H7 (cell line): ENCODE results near the gene PCCB. TPM values are rescaled to one million over a fixed set of nuclear protein-coding genes. Genes with fewer than 3 reads are reported as not detected.
"Not testable (repeated sequence)": the region's sequence is repeated elsewhere in the genome, so short reads cannot be mapped to it uniquely, and the experiment has no call there.

Experiments
- DNase-seq: peaks from one replicate; pipeline ENCODE4 v3.0.0; 2012
- H3K27me3 ChIP-seq: 2 replicates; pipeline ENCODE4 v1.6.0; 2011; ENCODE audit warnings: mild to moderate bottlenecking, low read length; ENCODE audit not compliant: control insufficient read depth, insufficient read depth
- H3K36me3 ChIP-seq: replicated peaks from 2 replicates; pipeline ENCODE4 v1.5.1; 2011; ENCODE audit warnings: low read length; ENCODE audit not compliant: control insufficient read depth, insufficient read depth
- H3K4me3 ChIP-seq: 2 replicates; pipeline ENCODE4 v1.5.1; 2011; ENCODE audit warnings: low read depth, mild to moderate bottlenecking, control low read depth, low read length, moderate library complexity; ENCODE audit not compliant: insufficient read depth
- total RNA-seq: library from RNA; depleted of rRNA; stranded (reverse); fragments of >200 nt; shearing (Covaris generic); gene quantifications from 2 replicates; pipeline ENCODE4 v1.2.3, GENCODE V29; 2014

The PCCB gene
- total RNA-seq, 1 experiment from 2014 or later: 98.0 TPM

DNA sequence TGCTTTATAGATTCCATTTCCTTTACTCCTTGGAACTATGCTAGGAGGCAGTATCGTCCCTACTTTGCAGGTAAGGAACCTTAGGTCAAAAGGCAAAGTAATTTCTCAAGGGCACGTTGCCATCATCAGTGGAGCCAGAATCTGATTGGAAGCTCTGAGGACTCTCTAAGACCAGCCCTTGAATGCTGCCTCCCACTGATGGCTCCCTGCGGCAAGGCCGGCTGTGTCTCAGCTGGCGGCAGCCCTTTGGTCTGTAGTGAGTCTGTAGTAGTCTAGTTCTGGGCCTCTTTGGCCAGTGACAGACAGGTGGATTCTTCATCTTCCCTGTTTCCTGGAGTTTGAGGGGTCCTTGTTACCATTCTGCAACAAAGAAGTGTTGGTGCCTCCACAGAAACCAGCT is 76.2 kb downstream of the PCCB start:
- no peak for DNase-seq
- Histone ChIP-seq H3K27me3 (no peaks in the 10 kb centered on the region), H3K36me3 (peaks cover 4% of the 10 kb centered on the region), H3K4me3 (no peak overlapping the region)

DNA sequence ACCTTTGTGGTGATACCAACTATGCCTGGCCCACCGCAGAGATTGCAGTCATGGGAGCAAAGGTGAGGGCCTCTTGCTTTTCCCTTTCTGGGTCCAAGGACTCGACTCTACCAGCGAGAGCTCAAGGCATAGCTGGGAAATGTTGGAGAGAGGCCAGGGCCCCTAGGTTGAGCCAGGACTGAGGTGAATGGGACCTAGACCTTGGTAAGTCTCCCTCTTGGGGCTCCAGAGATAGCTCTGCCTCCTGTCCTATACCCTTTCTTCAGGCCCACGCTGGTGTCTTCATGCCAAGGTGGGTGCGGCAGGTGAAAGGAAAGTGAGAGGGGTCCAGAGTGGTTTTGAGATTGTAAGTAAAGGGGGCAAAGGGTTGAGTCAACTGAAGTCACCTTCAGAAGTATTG is 77.5 kb downstream of the PCCB start:
- no peaks in the 10 kb centered on the region for H3K27me3 ChIP-seq
- no peak overlapping the region for H3K4me3 ChIP-seq
- DNase-seq: no peak
- H3K36me3 ChIP-seq: peaks cover 4% of the 10 kb centered on the region

DNA sequence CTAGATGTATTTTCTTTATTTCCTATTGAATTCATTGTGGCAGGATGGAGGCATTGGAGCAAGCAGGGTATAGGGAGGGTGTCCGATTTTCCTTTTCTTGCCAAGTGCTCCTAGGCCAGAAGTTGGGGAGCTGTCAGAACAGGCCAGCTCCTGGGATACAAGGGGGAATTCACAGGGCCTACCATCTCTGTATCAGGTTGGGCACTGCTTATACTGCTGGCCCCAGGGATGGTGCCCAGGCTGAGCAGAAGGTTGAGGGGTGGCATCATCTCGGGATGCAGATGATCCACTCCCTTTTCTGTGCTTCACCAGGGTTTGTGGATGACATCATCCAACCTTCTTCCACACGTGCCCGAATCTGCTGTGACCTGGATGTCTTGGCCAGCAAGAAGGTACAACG is 79.5 kb downstream of the PCCB start:
- Histone ChIP-seq H3K27me3 (no peaks in the 10 kb centered on the region), H3K36me3 (peaks cover 7% of the 10 kb centered on the region)
- DNase-seq: no peak

DNA sequence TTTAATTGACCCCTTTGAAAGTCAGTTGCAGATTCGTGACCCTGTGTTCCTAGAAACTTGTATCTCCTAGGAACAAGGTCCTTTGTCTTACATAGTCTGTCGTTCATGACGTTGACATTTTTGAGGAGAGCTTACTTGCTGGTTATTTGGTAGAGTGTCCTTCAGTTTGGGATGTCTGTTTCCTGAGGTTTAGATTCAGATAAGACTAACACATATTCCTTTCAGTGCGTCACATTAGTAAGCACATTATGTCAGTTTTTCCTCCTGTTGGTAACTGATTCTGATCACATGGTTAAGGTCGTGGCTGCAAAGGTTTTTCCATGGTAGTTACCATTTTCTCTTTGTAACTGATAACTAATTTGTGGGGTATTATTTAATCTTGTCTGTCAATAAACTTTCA is 80.8 kb downstream of the PCCB start:
- Histone ChIP-seq H3K27me3 (no peaks in the 10 kb centered on the region), H3K4me3 (no peak overlapping the region), H3K36me3 (peaks cover 7% of the 10 kb centered on the region)
- no peak for DNase-seq

More for the DNA sequence above, 79.5 kb downstream of the PCCB start:
- H3K4me3 ChIP-seq: no peak overlapping the region

DNA sequence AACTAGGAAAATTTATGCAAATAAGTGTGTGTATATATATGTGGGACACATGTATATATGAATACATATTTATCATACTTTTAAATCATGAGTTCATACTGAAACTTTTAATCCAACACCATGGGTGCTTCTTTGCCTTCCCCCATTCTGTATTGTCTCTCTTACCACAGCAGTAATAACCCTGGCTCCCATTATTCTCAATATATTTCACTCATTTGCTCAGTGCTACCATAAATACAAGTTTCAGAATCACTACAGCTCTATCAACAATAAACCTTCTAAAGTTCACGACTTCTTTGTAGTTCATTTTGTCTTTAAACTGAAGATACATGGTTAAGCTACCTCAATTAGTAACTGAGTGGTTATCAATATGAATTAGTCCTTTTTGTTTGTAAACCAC is 82.2 kb downstream of the PCCB start:
- DNase-seq: no peak
- Histone ChIP-seq H3K4me3 (no peak overlapping the region), H3K36me3 (peaks cover 6% of the 10 kb centered on the region), H3K27me3 (no peaks in the 10 kb centered on the region)

DNA sequence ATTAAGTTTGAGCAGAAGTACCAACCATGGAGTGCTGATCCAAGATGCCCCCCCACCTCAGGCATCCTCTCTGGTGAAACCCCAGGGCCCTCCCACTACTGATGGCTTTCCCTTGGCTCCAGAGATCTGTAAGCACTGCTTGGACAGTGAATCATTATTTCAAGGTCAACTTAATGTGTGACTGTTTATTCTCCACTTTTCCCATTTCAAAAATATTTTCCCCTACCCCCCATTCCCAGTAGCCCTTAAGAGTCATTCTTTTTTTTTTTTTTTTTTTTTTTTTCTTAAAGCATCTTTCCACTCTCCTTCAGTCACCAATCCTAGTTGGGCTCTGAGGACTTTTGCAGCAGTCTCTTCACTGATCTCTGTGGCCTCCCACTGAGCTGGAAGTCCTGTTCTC is 82.6 kb downstream of the PCCB start:
- Histone ChIP-seq H3K27me3 (no peaks in the 10 kb centered on the region), H3K36me3 (peaks cover 6% of the 10 kb centered on the region), H3K4me3 (no peak overlapping the region)
- DNase-seq: no peak

DNA sequence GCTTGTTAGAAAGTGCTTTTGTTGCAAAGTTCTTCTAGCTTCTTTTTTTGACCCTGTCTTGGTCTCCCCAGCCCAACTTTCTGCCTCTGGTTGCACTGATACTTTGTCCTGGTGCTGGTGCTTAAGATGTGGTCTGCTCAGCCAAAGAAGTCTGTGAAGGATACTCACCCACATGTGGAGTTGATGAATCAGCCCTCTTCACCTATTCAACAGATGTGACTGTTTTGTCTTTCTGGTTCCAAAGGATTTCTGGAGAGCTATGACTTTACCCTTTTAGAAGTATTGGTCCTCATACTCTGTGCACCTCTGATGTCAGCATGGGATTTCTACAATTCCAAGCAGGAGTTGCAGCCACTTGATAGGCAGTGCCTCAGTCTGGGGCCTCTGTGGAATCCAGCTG is 84.1 kb downstream of the PCCB start:
- DNase-seq: no peak
- H3K4me3 ChIP-seq: no peak overlapping the region
- H3K36me3 ChIP-seq: peaks cover 3% of the 10 kb centered on the region; the same call in 1 of the 2 replicates
- no peaks in the 10 kb centered on the region for H3K27me3 ChIP-seq

DNA sequence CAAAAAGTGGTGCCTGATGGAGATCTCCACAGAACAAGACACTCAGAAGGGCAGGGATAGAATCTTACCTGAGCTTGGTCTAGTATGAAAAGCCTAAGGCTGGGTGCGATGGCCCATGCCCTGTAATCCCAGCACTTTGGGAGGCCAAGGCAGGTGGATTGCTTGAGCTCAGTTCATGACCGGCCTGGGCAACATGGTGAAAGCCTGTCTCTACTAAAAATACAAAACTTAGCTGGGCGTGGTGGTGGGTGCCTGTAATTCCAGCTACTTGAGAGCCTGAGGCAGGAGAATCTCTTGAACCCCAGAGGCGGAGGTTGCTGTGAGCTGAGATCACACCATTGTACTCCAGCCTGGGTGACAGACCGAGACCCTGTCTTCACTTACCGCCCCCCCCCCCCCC is 84.6 kb downstream of the PCCB start:
- H3K4me3 ChIP-seq, DNase-seq, H3K27me3 ChIP-seq, H3K36me3 ChIP-seq: not testable (repeated sequence)

DNA sequence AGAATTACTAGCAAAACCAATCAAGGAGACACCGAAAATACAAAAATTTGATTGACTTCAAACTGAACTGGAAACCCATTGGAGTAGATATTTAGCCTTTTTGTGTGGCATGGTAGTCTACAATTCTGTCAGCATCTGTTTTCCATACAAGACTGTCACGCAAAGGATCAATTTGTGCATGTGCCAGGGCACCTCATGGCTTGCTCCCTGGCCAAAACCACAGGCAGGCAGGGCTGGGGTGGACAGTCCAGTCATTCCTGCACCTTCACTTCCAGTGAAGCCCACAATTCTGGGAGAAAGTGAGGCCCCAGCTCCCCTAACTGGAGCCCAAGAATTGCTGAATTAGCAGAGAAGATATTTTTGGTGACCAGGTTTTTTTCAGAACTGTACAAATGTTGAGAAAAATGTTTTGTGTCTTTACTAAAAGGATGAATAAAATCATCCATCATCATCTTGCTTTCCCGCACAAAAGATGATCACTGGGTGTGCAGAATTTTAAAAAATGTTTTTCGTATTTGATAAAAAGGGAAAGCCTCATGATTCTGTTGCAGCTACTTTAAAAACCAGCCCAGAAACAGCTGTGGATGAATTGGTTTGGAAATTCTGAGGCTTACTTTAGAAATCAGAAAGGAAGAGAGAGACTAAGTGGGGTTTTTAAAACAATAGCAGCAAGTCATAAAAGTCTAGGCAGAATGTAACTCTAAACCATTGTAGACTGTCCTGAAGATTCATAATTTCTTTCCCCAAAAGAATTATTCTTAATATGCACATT is 86.4 kb downstream of the PCCB start:
- DNase-seq: no peak

DNA sequence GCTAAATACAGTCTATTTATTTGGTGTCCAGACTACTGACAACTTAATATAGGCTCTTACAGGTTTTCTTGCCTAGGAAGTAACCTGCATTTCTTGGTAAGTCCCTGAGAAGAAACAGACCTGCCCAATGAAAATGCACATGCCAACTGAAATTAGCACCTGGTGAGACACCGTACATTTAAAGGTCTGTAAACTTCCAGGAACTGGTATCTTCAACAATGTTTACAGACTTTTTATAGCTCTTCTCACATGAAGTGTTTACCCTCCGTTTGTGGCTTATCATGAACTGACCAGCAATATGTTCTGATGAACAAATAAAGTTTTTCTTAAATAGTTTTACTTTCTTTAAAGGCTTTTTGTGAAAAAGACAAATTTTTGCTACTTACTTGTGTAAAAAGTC is 93.3 kb downstream of the PCCB start:
- no peak overlapping the region for H3K4me3 ChIP-seq
- DNase-seq: no peak
- H3K36me3 ChIP-seq: no peaks in the 10 kb centered on the region; the same call in 1 of the 2 replicates
- H3K27me3 ChIP-seq: no peaks in the 10 kb centered on the region

More for the DNA sequence above, 86.4 kb downstream of the PCCB start:
- H3K36me3 ChIP-seq: peaks cover 3% of the 10 kb centered on the region; the same call in 1 of the 2 replicates
- H3K4me3 ChIP-seq: no peak overlapping the region
- no peaks in the 10 kb centered on the region for H3K27me3 ChIP-seq

DNA sequence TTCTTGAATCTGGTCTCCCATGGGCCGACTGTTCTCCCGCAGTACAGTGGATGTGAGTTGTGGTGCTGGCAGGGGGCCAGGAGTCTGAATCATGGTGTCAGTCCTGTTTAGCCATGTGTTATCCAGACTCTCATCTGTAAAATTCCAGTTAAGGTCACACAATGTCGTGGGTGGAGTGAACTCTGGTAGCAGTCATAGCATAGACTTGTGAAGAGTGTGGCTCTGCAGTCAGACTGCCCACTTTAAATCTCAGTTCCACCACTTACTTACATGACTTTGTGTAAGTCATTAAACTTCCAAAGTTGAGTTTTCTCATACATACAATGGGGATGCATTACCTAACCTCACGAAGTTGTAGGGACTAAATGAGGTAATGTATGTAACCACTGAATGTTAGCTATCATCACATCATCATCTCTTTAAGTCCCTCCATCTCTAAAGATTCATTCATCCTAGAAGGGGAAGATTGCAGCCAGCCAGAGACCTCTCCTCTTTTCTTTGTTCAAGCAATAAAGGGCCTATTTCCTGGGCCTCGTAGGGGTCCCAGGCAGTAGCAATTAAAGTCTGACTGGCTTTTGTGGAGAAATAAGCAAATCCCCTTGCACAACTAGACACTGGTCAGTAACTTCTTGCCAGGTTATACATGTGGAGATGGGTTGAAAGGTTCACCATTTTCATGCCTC is 93.9 kb downstream of the PCCB start:
- Histone ChIP-seq H3K27me3 (no peaks in the 10 kb centered on the region), H3K4me3 (no peak overlapping the region), H3K36me3 (no peaks in the 10 kb centered on the region; the same call in 1 of the 2 replicates)
- no peak for DNase-seq

DNA sequence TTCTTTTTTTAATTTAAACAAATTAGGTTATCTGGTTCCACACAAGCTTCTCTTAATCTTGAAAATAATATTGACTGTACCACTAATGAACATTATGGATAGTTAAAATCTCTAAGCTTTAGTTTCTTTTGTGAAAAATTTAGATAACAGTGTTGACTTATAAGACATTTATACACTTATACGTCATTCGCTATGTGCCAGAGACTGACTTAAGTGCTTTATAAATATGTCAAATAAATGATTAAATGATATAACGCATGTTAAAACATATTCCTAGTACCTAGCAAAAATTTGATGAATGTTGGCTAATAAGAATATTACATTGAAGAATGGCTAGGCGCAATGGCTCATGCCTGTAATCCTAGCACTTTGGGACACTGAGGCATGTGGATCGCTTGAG is 96.3 kb downstream of the PCCB start:
- H3K36me3 ChIP-seq: no peaks in the 10 kb centered on the region; the same call in 1 of the 2 replicates
- no peaks in the 10 kb centered on the region for H3K27me3 ChIP-seq
- no peak overlapping the region for H3K4me3 ChIP-seq
- DNase-seq: no peak

DNA sequence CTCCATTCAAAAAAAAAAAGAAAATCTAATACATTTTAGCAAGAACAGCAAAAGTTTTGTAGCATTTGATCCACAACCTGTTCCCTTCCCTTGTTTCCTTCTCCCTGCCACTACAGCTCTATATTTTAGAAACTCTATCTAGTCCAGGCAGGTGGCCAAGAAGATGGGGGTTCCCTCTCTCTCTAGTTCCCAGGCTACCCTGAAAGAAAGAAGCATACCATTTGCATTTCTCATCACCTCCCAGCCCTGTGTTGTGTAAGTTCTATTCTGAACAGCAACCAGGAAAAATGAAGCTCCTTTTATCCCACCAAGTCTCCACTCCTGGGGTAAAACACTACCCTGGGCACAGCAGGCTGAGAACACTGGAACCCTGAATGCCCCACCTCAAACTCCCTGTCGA is 100.0 kb downstream of the PCCB start:
- no peak overlapping the region for H3K4me3 ChIP-seq
- no peak for DNase-seq
- no peaks in the 10 kb centered on the region for H3K27me3 ChIP-seq
- no peaks in the 10 kb centered on the region for H3K36me3 ChIP-seq

DNA sequence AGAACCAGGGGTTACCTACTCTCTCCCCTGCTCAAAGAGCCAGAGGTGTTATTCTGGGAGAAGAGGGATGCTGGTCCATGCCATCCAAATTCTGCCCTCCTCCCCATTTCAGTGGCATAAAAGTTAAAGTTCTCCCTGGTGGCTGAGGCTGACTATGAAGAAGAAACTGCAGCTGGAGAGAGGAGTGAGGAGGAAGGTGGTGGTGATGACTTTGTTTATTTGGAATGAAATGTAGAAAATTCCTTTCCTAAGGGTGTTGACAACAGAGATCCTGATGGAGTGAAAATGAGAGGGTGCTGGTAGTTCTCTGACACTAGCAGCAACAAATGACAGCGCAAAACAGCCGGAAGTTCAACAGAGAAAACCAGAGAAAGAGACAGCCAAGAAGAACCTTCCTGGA is 100.4 kb downstream of the PCCB start:
- no peaks in the 10 kb centered on the region for H3K27me3 ChIP-seq
- DNase-seq: no peak
- no peaks in the 10 kb centered on the region for H3K36me3 ChIP-seq
- no peak overlapping the region for H3K4me3 ChIP-seq

DNA sequence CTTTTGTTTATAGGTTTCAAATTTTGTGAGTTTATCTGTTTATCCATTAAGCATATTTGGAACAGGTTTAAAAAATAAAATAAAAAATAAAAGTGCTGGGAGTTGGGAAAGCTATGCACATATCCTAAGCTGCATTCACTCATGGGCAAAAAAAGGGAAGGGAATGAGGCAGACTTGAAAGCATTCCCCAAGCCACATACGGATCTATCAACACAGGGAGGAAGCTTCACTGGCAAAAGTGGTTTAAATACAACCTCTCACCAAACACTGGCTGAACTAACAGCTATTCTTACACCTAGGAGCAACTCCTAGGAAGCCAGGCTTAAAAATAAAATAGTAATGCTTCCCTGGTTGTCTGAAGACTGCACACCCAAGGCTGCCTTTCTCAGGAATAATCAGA is 101.2 kb downstream of the PCCB start:
- Histone ChIP-seq H3K4me3 (no peak overlapping the region), H3K27me3 (no peaks in the 10 kb centered on the region), H3K36me3 (no peaks in the 10 kb centered on the region)
- no peak for DNase-seq
